HG03039 (cell line): ENCODE results near the gene LIMCH1.

Source experiments
- ATAC-seq: cut with Tn5 transposase; IDR thresholded peaks from one replicate; pipeline ENCODE4 v1.9.1; 2021; ENCODE audit warnings: mild to moderate bottlenecking, moderate library complexity; ENCODE audit not compliant: unreplicated experiment

LIMCH1 gene

GRCh38 chr4:41530741-41531140, 7.2 kb upstream of the LIMCH1 start:
- ATAC-seq, result no peak

DNA sequence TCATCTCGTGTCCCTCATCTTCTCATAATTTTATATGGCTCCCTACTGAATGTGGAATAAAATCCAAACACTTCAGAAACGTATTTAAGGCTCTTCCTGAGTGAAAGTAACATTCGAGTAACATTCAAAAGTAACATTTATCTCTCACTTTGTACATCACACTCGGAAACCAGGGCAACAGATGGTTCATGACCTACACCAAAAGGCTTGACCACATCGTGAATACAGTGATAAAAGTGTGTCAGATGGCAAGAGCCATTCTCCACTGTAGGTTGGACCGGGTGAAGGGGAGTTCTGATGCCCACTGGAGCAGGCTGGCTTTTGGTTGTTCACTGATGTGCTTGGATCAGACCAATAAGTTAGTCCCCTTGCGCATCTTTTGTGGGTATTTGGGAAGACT, 5.6 kb upstream of the LIMCH1 start:
- ATAC-seq, result no peak

DNA sequence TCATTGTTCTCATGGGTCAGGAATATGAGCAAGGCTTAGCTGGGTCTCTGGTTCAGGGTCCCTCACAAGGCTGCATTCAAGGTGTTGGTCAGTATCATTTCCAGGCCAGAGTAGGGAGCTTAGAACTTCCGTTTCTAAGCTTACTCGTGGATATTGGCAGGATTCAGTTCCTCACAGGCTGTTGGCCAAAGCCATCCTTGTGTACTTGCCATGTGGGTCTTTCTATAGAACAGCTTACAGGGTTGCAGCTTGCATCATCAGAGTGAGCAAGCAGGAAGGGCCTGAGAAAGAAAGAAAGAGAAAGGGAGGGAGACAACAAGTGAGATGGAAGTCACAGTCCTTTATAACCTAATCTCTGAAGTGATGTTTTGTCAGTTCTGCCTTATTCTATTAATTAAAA, 5.1 kb upstream of the LIMCH1 start:
- no peak for ATAC-seq

GRCh38 chr4:41533680-41534079, 4.3 kb upstream of the LIMCH1 start:
- no peak for ATAC-seq

DNA sequence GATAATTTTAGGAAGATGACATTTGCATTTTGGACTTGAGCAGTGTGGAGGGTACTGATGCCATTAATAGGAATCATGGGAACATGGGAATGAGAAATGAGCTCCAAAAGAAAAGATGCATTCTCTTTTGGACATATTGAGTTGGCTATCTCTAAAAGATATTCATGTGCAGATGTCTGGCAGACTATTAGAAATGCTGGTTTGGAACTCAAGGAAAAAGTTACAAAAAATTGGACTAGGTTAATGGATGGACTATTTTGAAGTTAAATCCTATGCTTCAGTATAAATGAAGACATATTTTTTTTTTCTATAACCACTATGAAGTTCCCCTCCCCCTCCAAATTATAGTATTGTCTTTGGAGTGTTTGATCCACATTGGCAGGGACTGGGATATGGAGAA, 3.6 kb upstream of the LIMCH1 start:
- no peak for ATAC-seq

GRCh38 chr4:41535911-41536371, 2.0 kb upstream of the LIMCH1 start:
- no peak for ATAC-seq

DNA sequence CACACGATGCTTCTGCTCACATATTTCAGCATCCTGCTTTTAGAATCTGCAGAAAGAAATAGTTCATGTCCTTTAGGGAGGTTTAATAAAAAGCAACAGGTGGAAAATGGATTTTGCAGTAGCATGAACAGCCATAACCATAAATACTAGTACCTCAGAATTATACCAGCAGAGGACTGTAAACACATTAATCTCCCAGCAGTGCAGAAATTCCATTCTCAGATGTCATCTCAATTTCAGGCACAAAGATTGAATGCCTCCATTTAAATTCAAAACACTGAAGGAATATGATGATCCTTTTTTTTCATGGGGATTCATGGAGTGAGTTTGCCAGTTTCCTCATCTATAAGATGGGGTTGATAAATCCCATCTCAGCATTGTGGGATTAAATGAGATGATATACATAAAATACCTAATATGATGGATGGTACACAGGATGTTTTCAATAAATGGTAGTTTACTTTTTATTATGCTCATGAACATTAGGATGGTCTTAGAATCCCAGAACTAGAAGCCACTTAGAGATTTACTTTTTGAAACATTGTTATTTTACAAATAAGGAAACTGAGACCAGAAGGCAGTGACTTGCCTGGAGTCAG, 566 bp upstream of the LIMCH1 start:
- ATAC-seq, result no peak

- ATAC-seq, result no peak
These were observed 1.0 kb downstream of the LIMCH1 start for GRCh38 chr4:41538887-41539498.

DNA sequence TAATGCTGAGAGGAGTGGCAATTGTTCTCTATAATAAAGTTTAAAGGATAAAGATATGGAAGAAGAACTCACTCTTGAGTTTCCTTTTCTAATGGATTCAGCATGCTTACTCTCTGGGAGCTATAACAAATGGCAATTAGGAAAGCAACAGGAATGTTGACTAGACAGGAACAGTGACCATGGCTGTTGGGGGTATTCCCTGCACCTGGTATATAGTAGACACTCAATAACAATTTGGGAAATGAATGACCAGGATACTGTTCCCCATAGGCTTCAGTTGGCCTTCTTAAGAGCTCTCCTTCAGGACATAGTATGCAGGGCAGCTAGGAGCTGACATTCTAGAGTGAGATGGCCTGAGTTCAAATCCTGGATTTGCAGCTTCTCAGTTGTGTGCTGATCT, 1.8 kb downstream of the LIMCH1 start:
- ATAC-seq, result no peak

GRCh38 chr4:41540687-41541086, 2.7 kb downstream of the LIMCH1 start:
- ATAC-seq, result no peak

DNA sequence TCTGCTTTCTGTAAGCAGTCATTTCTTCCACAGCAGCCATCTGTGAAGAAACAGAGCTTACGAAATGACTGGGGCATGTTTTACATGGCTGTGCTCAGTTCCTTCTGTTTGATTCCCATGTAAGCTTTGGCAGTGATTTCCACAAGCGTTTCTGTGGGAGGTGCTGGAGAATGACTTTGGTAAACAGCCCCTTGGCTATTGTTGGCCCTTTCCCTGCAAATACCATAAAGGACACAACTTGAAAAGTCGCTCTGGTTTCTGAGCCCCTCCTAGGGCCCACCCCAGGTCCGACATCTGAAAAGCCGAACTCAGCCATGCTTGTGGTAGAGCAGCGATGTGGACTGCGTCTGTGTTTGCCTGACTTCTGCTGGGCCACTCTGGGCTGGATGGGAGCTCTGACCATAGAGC, 3.7 kb downstream of the LIMCH1 start:
- ATAC-seq, result no peak

GRCh38 chr4:41542526-41543275, 4.7 kb downstream of the LIMCH1 start:
- ATAC-seq, result no peak

GRCh38 chr4:41545238-41545637, 7.3 kb downstream of the LIMCH1 start:
- ATAC-seq, result no peak

DNA sequence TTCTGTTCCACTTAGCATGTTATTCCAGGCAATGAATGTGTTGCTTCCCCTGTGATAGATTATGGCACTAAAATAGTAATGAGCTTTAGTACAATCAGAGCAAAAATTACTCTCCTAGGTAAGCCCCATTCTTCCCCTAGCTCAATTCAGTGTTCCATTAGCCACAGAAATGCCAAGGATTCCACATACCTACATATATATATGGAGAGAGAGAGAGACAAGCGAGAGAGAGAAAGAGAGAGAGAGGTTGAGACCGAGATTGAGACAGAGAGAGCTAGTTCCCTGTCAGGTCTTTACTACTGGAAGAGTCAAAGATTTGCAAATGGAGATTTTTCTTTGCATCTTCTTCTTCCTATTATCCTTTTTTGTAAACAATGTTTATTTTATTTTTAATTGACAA, 8.7 kb downstream of the LIMCH1 start:
- no peak for ATAC-seq

DNA sequence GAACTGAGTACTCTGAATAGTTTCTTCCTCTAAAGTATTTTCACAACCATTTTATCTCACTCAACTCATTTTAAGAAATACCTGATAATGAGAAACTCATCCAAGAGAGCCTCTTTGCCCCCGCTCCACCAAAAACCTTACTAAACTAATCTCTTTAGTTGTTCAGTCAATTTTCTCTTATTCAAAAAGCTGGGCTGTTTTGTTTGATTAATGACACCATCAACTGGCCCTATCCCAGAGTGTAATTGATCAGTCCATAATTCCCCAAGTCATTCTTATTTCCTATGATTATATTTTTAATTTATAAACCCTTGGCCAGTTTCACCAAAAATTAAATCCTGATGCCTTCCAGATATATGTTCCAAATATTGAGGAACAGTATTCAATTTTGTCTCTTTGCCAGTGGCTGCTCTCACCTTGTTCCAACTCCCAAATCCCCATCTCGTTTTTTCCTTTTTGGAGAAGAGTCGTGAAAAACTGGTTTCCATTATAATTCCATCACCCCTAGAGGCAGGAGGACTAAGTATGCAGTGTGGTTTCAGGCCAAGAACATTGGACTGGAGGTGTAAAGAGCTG, 10.4 kb downstream of the LIMCH1 start:
- ATAC-seq, result no peak

DNA sequence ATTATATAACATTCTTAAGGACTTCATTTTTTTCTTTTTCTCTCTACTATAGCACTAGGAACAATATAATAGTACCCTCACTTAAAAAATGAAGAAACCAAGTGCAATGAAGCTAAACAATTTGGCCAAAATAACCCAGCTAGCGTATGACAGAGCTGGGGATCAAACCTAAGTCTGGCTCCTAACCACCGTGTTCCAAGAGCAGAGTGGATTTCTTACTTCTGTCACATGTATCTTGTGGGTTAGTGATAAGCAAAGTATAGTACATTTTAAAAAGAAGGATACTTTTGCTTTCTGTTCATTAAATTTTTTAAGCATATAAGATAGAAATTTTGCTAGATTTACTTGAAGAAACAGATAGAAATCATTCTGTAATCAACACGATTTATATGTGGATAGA, 11.5 kb downstream of the LIMCH1 start:
- no peak for ATAC-seq

DNA sequence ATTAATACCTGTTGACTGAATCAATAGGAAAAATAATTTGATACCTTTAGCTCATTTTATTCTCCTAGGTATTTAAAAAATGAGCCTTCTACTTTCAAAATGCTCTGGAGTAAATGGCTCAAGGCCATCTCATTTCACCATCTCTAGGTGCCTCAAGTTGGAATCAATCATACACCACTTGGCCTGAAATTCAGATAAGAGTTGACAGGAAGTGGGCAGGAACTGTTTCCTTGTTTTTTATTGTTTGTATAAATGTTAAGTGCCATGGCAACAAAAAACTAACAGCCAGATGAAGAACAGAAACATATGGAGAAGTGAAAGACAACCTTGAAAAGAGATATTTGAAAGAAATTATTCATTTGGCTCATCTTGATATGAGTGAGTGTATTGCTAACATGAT, 12.4 kb downstream of the LIMCH1 start:
- no peak for ATAC-seq

DNA sequence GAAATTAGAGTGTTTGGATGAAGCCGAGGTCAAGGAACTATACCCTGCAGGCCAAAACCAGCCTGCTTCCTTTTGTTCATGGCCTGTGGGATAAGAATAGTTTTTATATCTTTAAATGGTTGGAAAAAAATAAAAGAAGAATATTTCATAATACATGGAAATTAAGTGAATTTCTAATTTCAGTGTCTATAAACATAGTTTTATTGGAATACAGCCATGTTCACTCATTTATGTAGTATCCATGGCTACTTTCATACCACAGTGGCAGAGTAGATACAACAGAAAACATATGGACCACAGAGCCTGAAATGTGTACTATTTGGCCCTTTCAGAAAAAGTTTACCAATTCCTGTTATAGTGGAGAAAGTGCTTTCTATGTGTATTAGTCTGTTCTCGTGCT, 13.6 kb downstream of the LIMCH1 start:
- ATAC-seq, result no peak

DNA sequence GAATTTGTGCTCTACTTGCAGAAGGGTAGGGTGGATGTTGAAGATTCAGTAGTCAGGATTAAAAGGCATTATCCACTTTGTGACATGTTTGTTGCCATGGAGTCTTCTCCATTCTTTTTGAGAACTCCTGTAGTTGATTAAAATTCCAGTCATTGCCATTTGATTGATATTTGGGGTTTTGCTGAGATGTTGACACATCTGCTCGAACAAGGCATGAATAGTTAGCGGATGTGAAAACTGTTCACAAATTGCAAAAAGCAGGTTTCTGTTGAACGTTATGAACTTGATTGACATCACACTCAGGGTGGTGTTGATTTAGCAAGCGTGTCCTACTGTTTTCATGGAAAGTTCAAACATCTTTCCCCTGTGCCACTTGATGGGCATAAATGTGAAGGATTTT, 16.9 kb downstream of the LIMCH1 start:
- no peak for ATAC-seq

GRCh38 chr4:41556526-41556925, 18.6 kb downstream of the LIMCH1 start:
- ATAC-seq, result no peak

GRCh38 chr4:41559940-41560516, 22.1 kb downstream of the LIMCH1 start:
- ATAC-seq, result no peak

DNA sequence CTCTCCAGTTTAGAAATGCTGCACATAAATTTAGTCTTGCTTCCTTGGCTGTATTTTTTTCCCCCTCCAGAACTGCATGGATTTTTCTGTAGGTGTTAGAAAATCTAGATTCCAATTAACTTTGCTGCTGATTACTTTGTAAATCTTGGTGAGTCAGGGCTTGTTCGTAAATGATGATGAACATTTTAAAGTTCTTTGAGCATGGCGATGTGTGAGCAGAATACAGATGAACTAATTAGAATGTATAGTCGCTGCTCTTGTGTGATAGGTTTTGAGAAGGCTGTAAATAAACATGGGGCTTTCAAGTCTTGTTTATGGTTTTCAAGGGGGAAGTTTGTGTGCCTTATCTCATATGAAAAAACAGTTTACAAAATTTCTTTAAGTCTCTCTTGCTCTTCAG, 23.3 kb downstream of the LIMCH1 start:
- no peak for ATAC-seq
